ENCODE measurements around the gene IHH. TPM values are rescaled to one million over a fixed set of nuclear protein-coding genes. Genes with fewer than 3 reads are reported as not detected.

The IHH gene
- not detected in 2 replicates for total RNA-seq

GRCh38 chr2:219060821-219061791 lies at the start of gene IHH:
TSS of gene IHH (minus strand) at chr2:219060921. CDS start at chr2:219060467, 454 bp downstream.

DNA sequence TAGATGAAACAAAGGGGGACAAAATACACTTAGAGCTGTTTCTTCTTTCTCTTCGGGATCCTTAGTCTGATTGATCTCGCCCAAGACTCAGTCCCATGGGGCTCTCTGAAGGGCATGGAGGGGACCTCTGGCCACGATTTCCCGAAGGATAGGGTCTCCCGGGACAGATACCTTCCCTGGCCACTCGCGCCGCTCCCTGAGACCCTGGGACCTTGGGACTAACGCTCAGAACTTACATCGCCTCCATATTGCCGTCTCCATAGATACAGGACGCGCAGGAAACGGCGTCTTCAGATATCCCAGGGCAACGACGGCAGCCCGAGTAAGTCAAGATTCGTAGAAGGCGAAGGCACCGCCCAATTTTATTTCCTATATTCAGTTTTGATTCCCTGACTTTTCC lies 19.5 kb downstream of the IHH start, which contains the start of gene CFAP65:
TSS of gene CFAP65 (minus strand) at position 265 of the 400 bp plus-strand sequence. CDS start 2,468 bp downstream, outside the sequence.

Other genes starting within 250 kb of the IHH start
- not detected in 2 replicates for gene PRKAG3, start 229.1 kb downstream of the IHH start, total RNA-seq
- not detected in 2 replicates for gene WNT6, start 201.1 kb downstream of the IHH start, total RNA-seq
- 1.1 and 10.5 TPM in 2 replicates for gene WNT10A, start 180.1 kb downstream of the IHH start, total RNA-seq
- gene CDK5R2, start 101.3 kb downstream of the IHH start, total RNA-seq, result not detected in 2 replicates
- gene FEV, start 75.7 kb downstream of the IHH start, total RNA-seq, result not detected in 2 replicates
- not detected in 2 replicates for gene CRYBA2, start 67.5 kb downstream of the IHH start, total RNA-seq
- gene CFAP65, start 19.4 kb downstream of the IHH start, total RNA-seq, result 0.13 TPM in 1 of 2 replicates, not detected in the other
- 12.9 and 20.2 TPM in 2 replicates for gene NHEJ1, start 99.9 kb upstream of the IHH start, total RNA-seq
- under 0.01 and 0.25 TPM in 2 replicates for gene SLC23A3, start 109.1 kb upstream of the IHH start, total RNA-seq
- 25.1 and 31.6 TPM in 2 replicates for gene CNPPD1, start 116.0 kb upstream of the IHH start, total RNA-seq
- 40.6 and 51.7 TPM in 2 replicates for gene RETREG2, start 117.4 kb upstream of the IHH start, total RNA-seq
- 25.3 and 25.9 TPM in 2 replicates for gene ZFAND2B, start 145.9 kb upstream of the IHH start, total RNA-seq
- gene ABCB6, start 158.0 kb upstream of the IHH start, total RNA-seq, result 7.6 and 12.7 TPM in 2 replicates
- 53.1 and 68.1 TPM in 2 replicates for gene ATG9A, start 168.7 kb upstream of the IHH start, total RNA-seq
- 22.0 and 25.9 TPM in 2 replicates for gene ANKZF1, start 168.9 kb upstream of the IHH start, total RNA-seq
- gene GLB1L, start 184.5 kb upstream of the IHH start, total RNA-seq, result 10.3 and 23.1 TPM in 2 replicates
- gene STK16, start 184.6 kb upstream of the IHH start, total RNA-seq, result 19.2 and 22.7 TPM in 2 replicates
- gene TUBA4B, start 192.3 kb upstream of the IHH start, total RNA-seq, result not detected in 2 replicates
- gene TUBA4A, start 193.0 kb upstream of the IHH start, total RNA-seq, result 36.1 and 129 TPM in 2 replicates
- 24.6 and 57.0 TPM in 2 replicates for gene DNAJB2, start 218.4 kb upstream of the IHH start, total RNA-seq
- 0.49 and 0.63 TPM in 2 replicates for gene PTPRN, start 248.5 kb upstream of the IHH start, total RNA-seq

Data from mesangial cell (primary cell).